Measurements from ENCODE around the gene AEBP1.

The AEBP1 gene

DNA sequence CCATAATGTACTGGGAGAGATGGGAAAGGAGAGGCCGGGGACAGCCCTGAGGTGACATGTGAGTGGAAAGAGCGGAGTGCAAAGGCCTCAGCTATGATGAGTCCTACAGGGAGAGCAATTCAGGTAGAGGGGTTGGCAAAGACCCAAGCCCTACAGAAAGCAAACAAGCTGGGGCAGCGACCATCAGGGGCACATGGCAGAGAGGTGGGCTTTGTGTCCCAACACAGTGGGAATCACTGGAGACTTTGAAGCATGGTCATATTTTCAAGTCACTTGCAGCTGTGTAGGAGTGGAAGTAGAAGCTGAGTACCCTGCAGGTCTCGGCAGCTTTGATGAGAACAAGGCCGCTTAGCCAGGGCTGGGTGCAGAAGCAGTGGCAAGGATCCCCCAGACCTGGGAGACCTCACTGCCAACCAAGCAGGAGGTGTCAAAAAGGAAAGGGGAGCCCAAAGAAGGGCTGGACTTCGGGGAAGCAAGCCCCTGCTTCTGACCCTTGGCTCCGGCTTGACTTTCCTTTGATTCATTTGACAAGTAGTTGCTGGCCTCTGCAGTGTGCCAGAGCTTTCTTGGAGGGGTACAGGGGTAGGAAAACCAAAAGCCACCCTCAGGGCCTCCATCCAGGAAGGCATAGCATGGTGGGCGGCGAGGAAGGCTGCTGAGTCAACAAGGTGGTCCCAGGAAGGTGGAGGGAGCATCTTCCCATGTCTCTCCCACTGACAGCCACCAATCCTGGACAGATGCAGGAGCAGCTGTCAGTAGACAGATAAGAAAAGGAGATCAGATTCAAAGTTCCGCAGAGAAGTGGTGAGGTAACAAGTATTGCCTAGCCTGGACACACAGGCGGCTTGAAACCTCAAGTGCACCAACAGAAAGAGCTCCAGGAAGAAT, 36.8 kb upstream of the AEBP1 start:
- no peak for DNase-seq

DNA sequence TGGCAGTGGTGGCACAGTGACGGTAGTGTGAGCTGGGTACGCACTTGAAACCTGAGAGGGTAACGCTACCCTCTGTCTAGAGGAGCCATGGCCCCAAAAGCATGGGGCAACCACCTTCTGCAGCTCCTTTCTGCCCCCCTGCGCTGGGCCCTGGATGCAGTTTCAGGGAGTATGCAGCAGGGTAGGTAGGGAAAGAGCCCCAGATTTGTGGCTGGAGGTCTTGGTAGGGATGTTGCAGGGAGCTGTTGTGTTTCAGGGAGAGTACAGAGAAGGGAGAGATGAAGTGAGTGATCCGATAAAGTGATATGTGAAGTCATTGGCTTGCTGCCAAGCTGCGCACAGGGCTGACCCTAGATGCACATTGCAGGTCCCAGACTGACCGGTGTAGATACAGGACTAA, 36.1 kb upstream of the AEBP1 start:
- DNase-seq, result no peak

DNA sequence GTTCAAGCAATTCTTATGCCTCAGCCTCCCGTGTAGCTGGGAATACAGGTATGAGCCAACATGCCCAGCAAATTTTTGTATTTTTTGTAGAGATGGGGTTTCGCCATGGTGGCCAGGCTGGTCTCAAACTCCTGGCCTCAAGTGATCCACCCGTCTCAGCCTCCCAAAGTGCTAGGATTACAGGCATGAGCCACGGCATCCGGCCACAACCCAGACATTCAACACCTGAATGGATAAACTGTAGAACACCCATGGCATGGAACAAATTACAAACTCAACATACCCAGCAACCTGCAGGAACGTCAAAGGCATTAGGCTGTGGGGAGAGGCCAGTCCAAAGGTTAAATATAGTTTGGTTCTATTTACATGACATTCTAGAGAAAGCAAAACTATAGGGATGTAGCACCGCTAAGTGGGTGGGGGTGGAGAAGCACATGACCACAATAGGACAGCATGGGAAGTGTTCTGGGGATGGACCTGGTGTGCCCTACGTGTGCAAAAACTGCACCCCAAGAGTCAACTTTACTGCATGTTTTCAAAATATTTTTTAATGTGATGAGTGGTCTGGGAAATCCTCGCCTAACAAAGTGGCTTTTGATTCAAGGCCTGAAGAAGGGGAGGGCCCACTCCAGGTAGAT, 32.3 kb upstream of the AEBP1 start:
- DNase-seq, result no peak

DNA sequence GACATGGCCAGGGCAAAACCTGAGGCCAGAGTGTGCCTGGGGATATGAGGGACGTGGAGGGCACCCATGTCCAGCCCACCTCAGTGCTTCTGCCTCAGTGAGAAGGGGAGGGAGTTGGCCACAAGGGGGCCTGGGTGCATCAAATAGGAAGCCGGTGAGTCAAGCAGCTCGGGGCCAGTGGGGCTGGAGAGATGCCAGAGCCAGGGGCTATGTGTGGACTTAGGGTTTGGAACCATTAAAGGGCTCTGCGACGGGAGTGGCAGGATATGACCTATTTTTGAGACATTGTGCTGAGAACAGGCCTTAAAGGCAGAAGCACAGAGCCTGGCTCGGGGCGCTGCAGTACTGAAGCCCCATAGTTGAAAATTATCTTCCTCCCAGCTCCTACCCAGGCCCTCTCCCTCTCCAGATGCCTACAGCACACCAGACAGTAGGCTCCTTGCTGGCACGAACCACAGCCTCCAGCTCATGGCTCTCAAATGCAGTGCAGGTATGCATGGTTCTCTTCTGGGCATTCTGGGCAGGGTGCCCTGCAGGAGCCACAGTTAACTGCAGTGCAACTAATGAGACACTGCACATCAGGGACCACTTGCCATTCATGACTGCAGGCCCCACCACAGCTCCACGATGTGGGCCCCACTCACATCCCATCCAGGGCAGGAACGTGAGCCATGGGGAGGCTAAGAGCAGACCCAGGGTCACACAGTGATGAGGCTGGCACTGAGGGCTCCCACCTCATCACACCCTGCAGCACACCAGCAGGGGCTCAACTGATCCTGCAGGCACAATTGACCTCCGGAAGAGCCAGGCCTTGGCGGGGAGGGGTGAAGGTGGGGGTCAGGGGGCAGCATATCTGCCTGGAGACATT, 31.5 kb upstream of the AEBP1 start:
- DNase-seq, result peak; percentile 43

DNA sequence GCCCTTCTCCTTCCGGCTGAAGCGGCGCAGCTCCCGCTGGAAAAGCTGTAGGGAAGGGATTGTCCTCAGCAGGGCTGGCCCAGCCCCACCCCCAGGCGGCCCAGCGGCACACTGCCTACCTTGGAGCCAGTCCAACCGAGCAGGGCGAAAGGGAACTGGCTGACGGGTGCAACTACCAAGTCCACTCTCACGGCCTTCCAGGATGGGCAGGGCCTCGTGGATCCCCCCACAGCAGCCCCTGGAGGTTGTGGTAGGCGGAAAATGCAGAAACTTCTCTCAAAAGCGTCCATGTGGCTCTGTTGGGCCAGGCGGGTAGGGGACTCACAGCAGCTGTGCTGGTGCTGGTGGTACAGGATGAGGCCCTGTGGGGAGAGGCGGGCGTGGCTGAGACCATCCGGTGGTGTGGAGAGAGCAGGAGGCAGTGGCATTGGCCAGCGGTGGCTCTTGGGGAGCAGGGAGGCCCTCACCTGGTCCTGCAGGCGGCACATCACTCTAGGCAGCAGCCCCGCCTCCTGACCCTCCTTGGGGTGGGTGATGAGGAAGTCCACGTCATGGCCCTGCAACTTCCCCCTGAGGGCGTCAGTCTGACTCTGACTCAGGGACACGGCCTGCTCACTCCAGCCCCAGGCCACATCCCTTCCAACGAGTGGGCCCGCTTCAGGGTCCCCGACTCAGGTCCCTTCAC, 30.3 kb upstream of the AEBP1 start:
- peak; percentile 45 for DNase-seq

DNA sequence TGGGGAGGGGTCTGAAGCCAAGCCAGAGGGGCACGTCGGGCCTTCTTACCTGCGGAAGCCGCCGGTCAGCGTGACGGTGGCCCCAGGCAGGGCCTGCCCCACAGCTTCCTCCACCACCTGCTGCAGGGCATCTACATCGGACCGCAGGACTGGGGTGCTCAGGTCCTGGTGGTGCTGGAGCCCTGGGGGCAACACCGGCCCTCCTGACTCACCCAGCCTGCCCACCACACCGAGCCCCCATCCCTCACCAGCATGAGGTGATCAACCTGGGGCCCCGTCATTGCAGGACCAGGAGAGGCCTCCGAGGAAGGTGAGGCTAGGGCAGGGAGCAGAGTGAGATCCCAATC, 29.8 kb upstream of the AEBP1 start:
- DNase-seq, result no peak

DNA sequence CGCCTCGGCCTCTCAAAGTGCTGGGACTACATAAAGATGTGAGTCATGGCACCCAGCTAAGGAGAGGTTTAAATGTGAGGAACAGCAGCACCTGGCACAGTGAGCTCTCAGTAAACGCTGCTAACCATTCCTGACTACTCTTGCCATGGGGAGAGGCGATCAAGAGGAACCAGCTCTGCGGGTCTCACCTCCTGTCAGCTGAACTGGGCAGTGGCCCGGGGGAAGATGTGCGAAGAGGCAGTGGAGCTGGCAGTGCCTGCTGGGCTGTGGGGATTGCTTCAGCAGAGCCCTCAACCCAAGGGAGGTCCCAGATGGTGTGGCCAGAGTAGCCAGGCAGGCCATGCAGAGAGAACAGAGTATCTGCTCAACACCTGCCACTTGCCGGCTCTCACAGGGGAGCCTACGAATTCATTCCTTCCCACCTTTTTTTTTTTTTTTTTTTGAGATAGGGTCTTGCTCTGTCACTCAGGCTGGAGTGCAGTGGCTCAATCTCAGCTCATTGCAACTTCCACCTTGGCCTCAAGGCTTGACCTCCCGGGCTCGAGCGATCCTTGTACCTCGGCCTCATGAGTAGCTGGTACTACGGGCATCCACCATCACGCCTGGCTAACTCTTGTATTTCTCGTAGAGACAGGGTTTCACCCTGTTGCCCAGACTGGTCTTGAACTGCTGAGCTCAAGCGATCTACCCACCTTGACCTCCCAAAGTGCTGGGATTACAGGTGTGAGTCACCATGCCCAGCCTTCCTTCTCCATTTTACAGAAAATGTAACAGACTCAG, 28.7 kb upstream of the AEBP1 start:
- no peak for DNase-seq

DNA sequence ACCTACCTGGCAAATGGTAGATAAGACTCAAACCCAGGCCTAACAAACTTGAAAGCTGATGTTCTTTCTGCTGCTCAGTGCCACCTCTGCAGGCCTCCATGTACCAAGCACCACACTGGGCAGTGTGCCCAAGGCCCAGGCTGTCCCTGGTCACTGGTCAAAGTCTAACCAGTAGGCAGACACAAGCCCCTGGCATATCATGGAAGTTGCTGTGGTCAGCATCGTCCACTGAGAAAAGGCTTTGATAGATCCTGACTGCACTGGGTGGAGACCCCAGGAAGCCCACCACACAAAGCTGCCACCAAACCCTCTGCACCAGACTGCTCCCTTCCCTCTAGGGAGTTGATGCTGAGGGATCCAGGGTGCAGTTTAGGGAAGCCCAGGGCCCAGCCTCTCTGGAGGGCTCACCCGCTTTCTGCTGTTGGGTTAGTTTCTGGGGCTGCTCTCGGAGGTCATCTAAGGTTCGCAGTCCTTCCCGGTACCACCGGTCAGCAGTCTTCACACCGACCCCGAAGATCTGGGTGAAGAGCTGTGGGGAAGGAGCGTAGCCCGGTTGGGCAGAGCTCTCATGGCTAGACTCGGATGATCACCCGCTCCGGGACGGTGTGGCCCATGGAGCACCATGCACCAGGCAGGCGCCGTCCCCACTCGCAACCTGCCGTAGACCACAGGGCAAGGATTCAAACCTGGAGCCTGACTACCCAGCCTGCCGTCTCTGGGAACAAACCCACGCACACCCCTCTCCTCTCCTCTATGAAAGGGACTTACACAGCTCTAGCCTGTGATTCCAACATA, 27.8 kb upstream of the AEBP1 start:
- DNase-seq, result no peak

DNA sequence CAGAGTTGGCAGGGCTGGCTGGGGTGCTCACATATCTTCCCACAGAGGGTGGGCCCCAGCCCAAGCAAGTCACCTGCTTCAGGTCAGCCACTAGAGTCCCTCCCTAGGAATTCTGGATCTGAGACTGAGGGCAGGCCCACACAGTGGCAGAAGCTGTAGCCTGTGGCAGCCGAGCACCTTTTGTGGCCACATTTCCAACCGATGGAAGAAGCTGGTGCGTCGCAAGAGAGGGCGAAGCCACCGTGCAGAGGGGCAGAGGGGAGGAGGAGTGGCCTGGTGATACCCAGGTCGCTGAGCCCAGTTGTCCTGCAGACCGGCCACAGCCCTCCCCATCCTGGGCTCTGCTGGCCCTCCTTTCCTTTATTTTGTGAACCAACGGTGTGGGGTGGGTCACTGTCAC, 27.1 kb upstream of the AEBP1 start:
- no peak for DNase-seq

DNA sequence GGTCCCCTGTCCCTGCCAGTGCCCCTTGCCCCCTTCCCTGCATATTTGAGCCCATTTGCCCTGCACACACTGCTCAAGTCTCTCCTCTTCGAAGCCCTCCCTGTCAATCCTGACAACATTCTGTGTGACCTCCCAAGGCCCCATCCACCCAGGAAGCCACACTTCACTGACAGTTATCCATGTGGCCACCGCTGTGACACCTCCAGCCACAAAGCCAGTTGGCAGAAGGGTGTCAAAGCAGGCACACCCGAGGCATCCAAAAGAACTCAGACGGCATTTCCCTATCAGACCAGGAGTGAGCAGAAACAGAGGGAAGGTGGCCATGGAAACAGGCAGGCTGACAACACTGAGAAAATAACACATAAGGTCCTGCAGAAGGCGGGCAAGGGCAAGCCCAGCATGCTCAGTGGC, 26.5 kb upstream of the AEBP1 start:
- DNase-seq, result no peak

DNA sequence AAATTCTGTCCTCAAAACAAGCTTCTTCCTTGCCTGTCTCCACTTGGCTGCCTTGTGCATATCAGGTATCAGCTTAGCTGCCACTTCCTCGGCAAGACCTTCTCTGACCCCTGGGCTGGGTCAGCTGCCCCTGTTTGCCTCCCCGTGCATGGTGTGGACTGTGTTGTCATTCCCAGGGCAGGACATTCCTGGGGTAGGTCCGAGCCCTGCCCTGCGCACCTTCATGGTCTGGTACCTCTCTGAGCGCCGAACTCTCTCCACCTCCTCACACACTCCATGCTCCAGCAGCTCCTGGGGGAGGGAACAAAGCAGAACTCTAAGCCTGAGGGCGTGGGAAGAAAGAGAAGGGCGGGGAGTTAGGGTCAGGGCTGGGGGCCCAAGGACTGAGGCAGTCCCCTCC, 25.6 kb upstream of the AEBP1 start:
- DNase-seq, result no peak

DNA sequence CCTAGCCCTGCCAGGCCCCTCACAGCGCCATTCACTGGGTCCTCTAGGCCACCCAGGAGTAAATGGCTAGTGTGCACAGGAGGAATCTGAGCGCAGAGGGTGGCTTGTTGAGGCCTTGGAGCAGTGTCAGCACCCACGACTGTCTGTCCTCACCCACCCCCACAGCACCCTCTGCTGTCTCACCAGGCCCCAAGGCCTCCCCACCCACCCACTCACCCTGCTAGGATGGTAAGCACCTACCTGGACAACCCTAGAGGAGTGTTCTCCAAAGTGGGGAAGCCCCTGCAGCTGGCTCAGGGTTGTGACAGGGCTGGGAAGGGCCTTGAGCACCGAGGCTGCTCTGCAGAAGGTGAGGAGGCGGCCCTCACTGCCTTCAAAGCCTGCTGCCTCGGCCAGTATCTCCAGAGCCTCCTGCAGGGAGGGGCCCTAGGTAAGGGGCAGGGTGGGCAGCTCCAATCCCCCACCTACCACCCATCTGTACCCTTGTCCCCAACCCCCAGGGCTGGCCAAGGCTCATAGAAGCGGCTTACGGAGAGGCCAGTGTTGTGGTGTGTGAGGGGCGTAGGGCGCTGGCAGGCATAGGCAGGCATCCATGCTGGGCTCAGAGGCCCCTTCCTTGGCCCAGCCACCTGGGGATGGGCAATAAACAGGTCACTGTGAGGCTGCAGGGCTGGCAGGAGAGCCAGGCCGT, 24.7 kb upstream of the AEBP1 start:
- DNase-seq, result no peak

DNA sequence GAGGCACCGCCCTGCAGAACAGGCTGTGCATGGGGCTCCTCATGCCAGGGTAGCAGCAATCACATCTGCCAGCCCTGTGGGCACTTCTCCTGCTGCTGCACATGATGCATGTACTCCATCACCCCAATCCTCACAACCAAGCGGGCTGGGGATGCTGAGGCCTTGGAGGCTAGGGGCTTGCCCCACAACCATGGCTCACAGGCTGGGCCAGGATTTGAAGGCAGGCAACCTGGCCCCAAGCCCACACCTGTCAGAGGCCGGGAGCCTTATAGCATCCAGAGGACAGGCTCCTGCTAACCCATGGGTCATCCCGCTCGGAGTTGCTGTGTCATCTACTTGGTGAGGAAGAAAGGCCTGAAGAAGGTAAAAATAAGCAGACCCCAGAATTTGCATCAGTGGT, 24.0 kb upstream of the AEBP1 start:
- DNase-seq, result no peak

DNA sequence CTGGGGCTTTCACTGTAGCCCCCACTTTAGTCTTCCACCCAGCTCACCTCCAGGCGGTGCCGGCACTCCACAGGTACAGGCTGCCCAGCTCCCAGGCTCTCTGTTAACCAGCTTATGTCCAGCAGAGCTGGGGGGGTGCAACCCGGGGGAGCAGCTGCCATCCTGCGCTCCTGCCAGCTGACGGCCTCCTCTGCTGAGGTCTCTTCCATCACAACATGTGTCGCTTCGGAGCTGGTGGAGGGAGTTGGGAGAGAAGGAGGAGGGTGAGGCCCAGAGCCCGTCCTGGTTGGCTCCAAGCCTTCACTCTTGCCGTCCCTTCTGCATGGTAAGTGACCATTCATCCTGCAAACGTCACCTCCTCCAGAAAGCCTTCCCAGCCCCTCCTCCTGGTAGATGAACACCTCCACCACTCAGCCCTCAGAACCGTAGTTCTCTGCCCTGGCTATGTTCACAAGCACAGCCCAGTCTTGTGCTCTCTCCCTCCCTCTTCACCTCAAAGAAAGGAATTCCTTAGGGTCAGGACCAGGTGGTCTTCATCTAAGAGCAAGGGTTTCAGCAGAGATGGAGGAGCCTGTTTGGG, 23.4 kb upstream of the AEBP1 start:
- no peak for DNase-seq

DNA sequence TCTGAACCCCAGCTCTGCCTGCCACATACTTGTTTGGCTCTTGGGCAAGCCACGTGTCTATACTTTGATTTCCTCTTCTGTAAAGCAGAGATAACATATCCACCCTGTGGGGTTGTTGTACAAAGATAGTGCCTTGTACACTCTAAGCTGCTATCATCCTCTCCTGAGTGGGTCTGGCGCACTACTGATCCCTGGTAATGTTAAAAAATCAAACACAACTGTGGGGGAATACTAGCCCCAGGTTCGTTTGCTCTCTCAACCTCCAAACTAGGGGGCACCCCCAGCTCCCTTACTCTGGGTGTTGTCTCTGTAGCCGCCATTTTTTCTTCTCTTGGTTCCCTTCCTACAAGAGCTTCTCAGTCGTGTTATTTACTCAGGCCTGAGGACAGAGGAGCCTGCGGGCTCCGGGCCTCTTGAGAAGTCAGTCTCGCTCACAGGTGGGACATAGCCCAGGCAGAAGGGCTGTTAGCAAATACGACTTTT, 22.8 kb upstream of the AEBP1 start:
- peak; percentile 46 for DNase-seq

DNA sequence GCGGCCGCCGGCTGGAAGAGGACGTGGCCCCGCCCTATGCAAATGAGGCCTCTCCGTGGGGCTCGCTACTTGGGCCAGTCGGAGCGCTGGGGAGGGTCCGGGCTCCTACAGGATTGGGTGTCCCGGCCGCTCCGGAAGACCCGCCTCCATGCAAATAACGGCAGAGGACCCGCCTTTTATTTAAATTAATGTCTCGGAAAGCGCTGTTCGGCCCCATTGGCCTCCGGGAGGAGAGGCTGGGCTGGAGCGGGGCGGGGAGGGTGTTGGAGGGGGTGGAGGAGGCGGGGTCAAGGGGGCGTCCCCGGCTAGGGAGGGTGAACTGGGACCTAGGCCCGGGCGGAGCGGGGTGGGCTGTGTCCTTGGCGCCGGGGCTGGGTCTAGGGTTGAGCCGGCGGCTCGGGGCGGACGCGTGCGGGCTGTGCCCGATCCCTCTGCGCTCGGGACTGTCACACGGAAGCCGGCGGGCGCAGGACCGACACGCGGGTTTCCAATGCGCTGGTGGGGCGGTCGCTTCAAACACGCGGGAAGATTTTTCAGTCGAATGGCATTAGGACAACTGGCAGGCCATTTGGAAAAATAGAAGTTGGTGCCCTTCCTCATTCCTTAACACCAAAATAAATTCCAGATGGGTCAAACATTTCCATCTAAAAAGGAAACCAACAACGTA, 21.5 kb upstream of the AEBP1 start:
- DNase-seq, result peak; percentile 99

DNA sequence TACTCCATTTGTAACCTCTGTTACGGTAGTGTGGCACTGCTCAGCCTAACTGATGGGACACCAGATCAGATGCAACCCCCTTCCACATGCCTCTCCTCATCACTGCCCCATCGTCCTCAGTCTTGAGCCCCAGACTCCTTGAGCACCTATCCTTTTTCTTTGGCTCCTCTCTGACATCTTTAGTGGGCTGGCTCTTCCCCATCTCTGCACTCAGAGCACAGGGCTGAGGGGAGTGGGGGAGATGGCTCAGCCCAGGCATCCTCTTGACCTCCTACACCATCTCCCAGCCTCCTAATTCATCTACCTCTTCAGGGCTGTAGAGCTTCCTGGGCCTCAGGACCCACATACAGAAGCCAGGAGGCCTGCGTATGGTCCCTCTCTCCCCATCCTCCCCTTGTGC, 20.3 kb upstream of the AEBP1 start:
- DNase-seq, result no peak

DNA sequence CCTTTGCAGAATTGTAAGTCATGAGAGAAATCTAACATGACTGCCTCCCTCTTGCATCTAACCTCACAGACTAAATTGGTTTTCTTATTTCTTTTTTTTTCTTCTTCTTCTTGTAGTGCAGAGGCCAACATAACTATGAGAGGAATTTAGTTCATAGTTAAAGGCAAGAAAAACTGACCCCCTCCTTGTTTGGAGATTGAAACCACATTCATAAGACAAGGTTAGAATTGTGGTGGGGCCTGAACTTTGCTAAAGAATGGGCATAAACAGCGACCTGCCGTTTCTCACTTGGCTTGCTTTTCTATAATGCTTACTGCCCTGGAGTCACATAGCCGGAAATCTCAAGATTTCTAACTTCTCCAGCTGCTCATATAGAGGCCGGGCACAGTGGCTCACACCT, 19.4 kb upstream of the AEBP1 start:
- DNase-seq, result no peak

DNA sequence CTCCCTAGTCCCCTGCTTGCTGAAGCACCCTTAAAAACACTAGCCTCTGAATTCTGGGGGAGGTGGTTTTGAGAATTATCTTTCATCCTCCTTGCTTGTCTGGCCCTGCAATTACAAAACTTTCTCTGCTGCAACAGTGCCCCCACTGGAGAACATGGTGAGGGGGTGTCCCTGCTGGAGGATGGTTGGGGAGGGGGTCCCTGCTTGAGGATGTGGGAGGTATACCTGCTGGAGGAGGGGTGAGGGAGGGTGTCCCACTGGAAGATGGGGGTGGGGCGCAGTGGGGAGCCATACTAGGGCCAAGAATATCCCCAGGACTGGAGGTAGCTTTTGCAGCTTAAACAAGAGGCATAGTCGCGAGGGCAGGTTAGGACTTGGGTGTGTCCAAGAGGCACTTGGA, 18.6 kb upstream of the AEBP1 start:
- no peak for DNase-seq

DNA sequence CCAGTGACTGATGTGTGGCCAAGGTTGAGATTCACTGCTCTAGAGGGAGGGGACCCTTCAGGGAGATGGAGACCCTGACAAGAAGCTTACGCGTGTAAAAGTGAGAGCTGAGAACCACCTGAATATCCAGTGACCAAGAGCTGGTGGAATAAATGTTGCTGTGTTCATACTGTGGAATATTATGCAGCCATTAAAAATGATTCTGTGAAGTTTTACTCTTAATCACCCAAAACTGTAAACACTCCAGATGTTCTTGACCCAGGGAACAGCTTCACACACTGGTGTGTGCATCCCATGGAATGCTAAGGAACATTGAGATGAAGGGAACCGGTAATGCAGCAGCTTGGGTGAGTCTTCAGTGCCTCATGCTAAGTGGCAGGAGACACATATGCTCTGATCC, 17.5 kb upstream of the AEBP1 start:
- no peak for DNase-seq

All from CD4-positive, alpha-beta T cell treated with Interleukin-4 for 4 hours (primary cell).